Activated B cell treated with CpG ODN at 0.5 μM for 24 hours (primary cell): ENCODE results near the gene CAMTA1. TPM values are rescaled to one million over a fixed set of nuclear protein-coding genes. Genes with fewer than 3 reads are reported as not detected.

Source experiments
- ATAC-seq: fragments of 200-7000 bp; cut with Tn5 transposase; one replicate; pipeline ENCODE4 v1.10.0; 2021; ENCODE audit warnings: low read depth, mild to moderate bottlenecking, moderate library complexity
- CTCF ChIA-PET: fragments of 350-600 bp; sonication (Branson Sonifier 250); formaldehyde crosslinking; loops from one replicate; lab custom pipeline; 2021; ENCODE audit warnings: antibody characterized with exemption; lab: Charles Lee
- POLR2A ChIA-PET: fragments of 350-600 bp; sonication (Branson Sonifier 250); formaldehyde crosslinking; loops from one replicate; lab custom pipeline; 2021; ENCODE audit warnings: antibody characterized with exemption; lab: Charles Lee
- DNase-seq: peaks from one replicate; pipeline ENCODE4 v3.0.0; 2022
- H3K27ac Mint-ChIP-seq: one replicate; pipeline ENCODE4 v1.8.0; 2020; ENCODE audit warnings: mixed read lengths
- H3K27me3 Mint-ChIP-seq: one replicate; pipeline ENCODE4 v1.8.0; 2021; ENCODE audit warnings: mixed read lengths
- H3K36me3 Mint-ChIP-seq: one replicate; pipeline ENCODE4 v1.8.0; 2021; ENCODE audit warnings: low read depth, mixed read lengths
- H3K4me1 Mint-ChIP-seq: one replicate; pipeline ENCODE4 v1.8.0; 2021; ENCODE audit warnings: mixed read lengths
- H3K4me3 Mint-ChIP-seq: one replicate; pipeline ENCODE4 v1.8.0; 2020; ENCODE audit warnings: mild to moderate bottlenecking, mixed read lengths
- H3K9me3 Mint-ChIP-seq: one replicate; pipeline ENCODE4 v1.8.0; 2020; ENCODE audit warnings: mixed read lengths
- CTCF ChIP-seq: fragments of 200-600 bp; IDR thresholded peaks from one replicate; pipeline ENCODE4 v1.8.0; 2022; ENCODE audit warnings: antibody characterized with exemption, mild to moderate bottlenecking
- intact Hi-C: fragments of 100-400 bp; cut with micrococcal nuclease; formaldehyde crosslinking; loops from one replicate; pipeline ENCODE4 v1.15.1; 2024
- total RNA-seq: library from RNA; stranded (reverse); gene quantifications from 2 replicates; pipeline ENCODE4 v1.2.3, GENCODE V29; 2022

Gene CAMTA1
- total RNA-seq, 1 donor from 2014 or later: 49.8 TPM

GRCh38 chr1:6870571-6870970 is 85.3 kb downstream of the CAMTA1 start:
- Mint-ChIP-seq H3K4me1 (peaks cover 7% of the 10 kb centered on the region), H3K9me3 (no peaks in the 10 kb centered on the region), H3K27ac (no peak overlapping the region), H3K36me3 (peaks cover 25% of the 10 kb centered on the region), H3K4me3 (no peak overlapping the region), H3K27me3 (no peaks in the 10 kb centered on the region)
- ChIA-PET POLR2A (no interaction called here), CTCF (interaction anchor here (0.6 to 0.9 kb wide), 2 partner anchors 12 to 19 kb away, joined by 3 to 8 read pairs; no protein-coding TSS in a partner anchor)
- ATAC-seq (no peak), DNase-seq (no peak)
- intact Hi-C loops: no loop called here
- TF ChIP-seq CTCF: no peak

- Mint-ChIP-seq H3K4me3 (no peak overlapping the region), H3K4me1 (peaks cover 7% of the 10 kb centered on the region), H3K36me3 (peaks cover 28% of the 10 kb centered on the region), H3K27me3 (no peaks in the 10 kb centered on the region), H3K9me3 (no peaks in the 10 kb centered on the region), H3K27ac (no peak overlapping the region)
- ChIA-PET CTCF (no interaction called here), POLR2A (no interaction called here)
- no peak for ATAC-seq
- TF ChIP-seq CTCF: no peak
- intact Hi-C loops: no loop called here
- no peak for DNase-seq
These were observed 86.2 kb downstream of the CAMTA1 start for GRCh38 chr1:6871300-6871972.

- no peak overlapping the region for H3K4me3 Mint-ChIP-seq
- intact Hi-C loops: no loop called here
- ATAC-seq (no peak), DNase-seq (no peak)
- H3K4me1 Mint-ChIP-seq: peaks cover 5% of the 10 kb centered on the region
- H3K27ac Mint-ChIP-seq: no peak overlapping the region
- CTCF ChIA-PET: no interaction called here
- no peak for TF ChIP-seq CTCF
- no peaks in the 10 kb centered on the region for H3K27me3 Mint-ChIP-seq
- H3K36me3 Mint-ChIP-seq: peaks cover 37% of the 10 kb centered on the region
- POLR2A ChIA-PET: no interaction called here
- no peaks in the 10 kb centered on the region for H3K9me3 Mint-ChIP-seq
These were observed 87.5 kb downstream of the CAMTA1 start for GRCh38 chr1:6872573-6873261.

- Mint-ChIP-seq H3K4me3 (no peak overlapping the region), H3K36me3 (peaks cover 39% of the 10 kb centered on the region), H3K9me3 (no peaks in the 10 kb centered on the region), H3K27me3 (no peaks in the 10 kb centered on the region), H3K4me1 (peaks cover 3% of the 10 kb centered on the region), H3K27ac (no peak overlapping the region)
- TF ChIP-seq CTCF: no peak
- DNase-seq (no peak), ATAC-seq (no peak)
- intact Hi-C loops: no loop called here
- ChIA-PET POLR2A (no interaction called here), CTCF (no interaction called here)
These were observed 88.2 kb downstream of the CAMTA1 start for GRCh38 chr1:6873298-6874015.

- H3K27ac Mint-ChIP-seq: no peak overlapping the region
- H3K4me3 Mint-ChIP-seq: no peak overlapping the region
- no peaks in the 10 kb centered on the region for H3K9me3 Mint-ChIP-seq
- ATAC-seq (no peak), DNase-seq (no peak)
- intact Hi-C loops: no loop called here
- H3K27me3 Mint-ChIP-seq: no peaks in the 10 kb centered on the region
- TF ChIP-seq CTCF: no peak
- ChIA-PET POLR2A (no interaction called here), CTCF (no interaction called here)
- H3K36me3 Mint-ChIP-seq: peaks cover 42% of the 10 kb centered on the region
- no peaks in the 10 kb centered on the region for H3K4me1 Mint-ChIP-seq
These were observed 89.0 kb downstream of the CAMTA1 start for GRCh38 chr1:6874298-6874697.
